Frontal cortex (tissue), 4 donors: Measurements from ENCODE around the gene GNE. TPM values are rescaled to one million over a fixed set of nuclear protein-coding genes. Genes with fewer than 3 reads are reported as not detected.
"Not testable (repeated sequence)": the region's sequence is repeated elsewhere in the genome, so short reads cannot be mapped to it uniquely, and the experiment has no call there.

Source experiments
- DNase-seq, 2 donors: peaks; one replicate each; pipeline ENCODE4 v3.0.0; 2012; ENCODE audit warnings: low spot score in 2 of 2
- FAIRE-seq: peaks from 2 replicates; lab custom pipeline; 2012; peaks lifted over from hg19 to GRCh38; lab: Jason Lieb, UNC
- total RNA-seq: library from RNA; depleted of rRNA; stranded (reverse); fragments of >200 nt; gene quantifications from one replicate; pipeline ENCODE4 v1.2.3, GENCODE V29; 2014
- donor health status: control.
- donor health status: control.
- donor health status: control.

Gene GNE
- total RNA-seq, 1 donor from 2014 or later, result 45.2 TPM

- DNase-seq (no peak), FAIRE-seq (no peak)
Observed at GRCh38 chr9:36276254-36276653, 18.0 kb upstream of the GNE start.

DNA sequence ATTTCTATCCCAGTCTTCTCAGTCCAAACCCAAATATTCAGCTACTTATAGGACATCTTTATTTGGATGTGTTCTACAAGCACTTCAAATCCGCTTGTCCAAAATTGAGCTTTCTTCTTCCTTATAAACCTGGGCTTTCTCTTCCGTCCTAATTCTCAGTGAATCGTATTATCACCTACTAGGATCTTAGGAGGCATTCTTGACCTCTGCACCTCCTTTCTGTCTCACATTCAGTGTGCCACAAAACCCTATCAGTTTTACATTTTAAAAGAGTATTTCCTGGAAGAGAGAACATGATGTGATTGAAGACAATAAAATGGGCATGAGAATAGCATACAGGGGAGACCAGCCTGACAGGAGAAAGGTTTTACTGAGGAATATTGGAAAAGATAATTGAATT lies 16.8 kb upstream of the GNE start:
- DNase-seq (no peak), FAIRE-seq (no peak)

DNA sequence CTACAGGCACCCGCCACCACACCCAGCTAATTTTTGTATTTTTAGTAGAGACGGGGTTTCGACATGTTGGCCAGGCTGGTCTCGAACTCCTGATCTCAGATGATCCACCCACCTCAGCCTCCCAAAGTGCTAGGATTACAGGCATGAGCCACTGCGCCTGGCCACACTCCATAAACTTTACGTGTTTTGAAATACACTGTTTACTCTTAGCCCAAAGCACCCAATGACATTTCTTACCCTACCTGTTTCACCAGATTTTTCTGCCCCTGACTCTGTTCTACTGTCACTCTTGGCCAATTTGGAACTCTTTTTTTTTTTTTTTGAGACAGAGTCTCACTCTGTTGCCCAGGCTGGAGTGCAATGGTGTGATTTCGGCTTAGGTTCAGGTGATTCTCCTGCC lies 15.1 kb upstream of the GNE start:
- not testable (repeated sequence) for DNase-seq, FAIRE-seq

- no peak for FAIRE-seq
- no peak for DNase-seq
Observed at GRCh38 chr9:36268007-36268427, 9.8 kb upstream of the GNE start.

DNA sequence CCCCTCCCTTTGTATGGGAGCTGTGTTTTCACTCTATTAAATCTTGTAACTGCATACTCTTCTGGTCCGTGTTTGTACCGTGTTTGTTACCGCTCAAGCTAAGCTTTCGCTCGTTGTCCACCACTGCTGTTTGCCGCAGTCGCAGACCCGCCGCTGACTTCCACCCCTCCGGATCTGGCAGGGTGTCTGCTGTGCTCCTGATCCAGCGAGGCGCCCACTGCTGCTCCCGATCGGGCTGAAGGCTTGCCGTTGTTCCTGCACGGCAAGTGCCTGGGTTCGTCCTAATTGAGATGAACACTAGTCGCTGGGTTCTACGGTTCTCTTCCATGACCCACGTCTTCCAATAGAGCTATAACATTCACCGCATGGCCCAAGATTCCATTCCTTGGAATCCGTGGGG lies 6.6 kb upstream of the GNE start:
- no peak for FAIRE-seq
- DNase-seq, result no peak

GRCh38 chr9:36263683-36264082 lies 5.4 kb upstream of the GNE start:
- DNase-seq (no peak), FAIRE-seq (no peak)

GRCh38 chr9:36258996-36259533 lies 817 bp upstream of the GNE start:
- DNase-seq (no peak), FAIRE-seq (no peak)

GRCh38 chr9:36251428-36251827 lies 6.8 kb downstream of the GNE start:
- FAIRE-seq, result no peak

DNA sequence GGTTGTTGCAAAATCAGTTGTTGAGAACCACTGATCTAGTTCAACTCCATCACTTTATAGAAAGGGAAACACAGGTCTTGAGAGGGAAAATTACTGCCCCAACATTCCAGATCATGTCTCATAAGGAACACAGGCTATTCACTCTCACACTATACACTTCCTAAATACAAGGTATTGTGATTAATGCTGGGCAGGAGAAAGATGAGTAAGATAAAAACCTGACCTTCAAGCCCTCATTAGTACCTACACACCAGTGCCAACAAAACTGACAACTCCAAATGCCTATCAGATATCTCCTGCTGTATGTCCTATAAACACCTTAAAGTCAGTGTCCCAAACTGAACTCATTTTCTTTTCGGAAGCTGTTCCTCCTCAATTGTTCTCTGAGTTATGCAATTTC lies 8.2 kb downstream of the GNE start:
- DNase-seq, result no peak
- FAIRE-seq, result no peak

More at GRCh38 chr9:36251428-36251827, 6.8 kb downstream of the GNE start:
- DNase-seq, result no peak

GRCh38 chr9:36249189-36249588 lies 9.1 kb downstream of the GNE start:
- DNase-seq (no peak), FAIRE-seq (no peak)

DNA sequence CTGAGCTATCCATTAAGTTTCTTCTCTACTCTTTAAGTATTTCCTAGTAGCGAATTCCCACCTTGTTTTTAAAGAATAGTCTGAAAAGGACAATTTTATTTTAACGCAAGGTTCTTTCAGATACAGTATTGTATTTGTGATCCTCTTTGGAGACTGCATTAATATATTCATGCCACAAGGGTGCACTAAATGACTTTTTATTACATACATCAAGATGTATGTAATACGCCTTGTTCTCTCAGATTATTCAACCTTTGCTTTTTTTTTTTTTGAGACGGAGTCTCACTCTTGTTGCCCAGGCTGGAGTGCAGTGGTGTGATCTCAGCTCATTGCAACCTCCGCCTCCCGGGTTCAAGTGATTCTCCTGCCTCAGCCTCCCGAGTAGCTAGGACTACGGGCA lies 10.2 kb downstream of the GNE start:
- DNase-seq, result not testable (repeated sequence)
- FAIRE-seq, result peak; percentile 44

GRCh38 chr9:36247356-36247755 lies 10.9 kb downstream of the GNE start:
- FAIRE-seq (no peak), DNase-seq (no peak)

DNA sequence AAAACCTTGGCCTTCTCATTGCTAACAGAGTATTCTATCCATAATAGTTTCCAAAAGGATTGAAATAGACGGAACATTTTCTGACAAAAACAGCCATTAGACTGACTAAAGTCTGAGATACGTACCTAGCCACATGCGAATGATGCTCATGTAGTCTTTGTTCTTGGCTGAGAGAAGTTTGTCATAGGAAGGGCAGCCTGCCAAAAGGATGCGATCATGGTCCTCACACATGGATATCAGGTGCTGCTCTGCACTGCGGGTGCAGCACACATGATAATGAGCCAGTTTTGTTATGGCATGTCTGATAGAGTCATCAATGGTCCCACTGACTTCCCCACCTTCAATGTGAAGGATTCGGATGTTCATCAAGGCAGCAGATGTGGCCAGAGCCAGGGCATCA lies 12.3 kb downstream of the GNE start:
- FAIRE-seq (no peak), DNase-seq (no peak)

GRCh38 chr9:36239675-36240074 lies 18.6 kb downstream of the GNE start:
- DNase-seq, FAIRE-seq: not testable (repeated sequence)

- FAIRE-seq, DNase-seq: not testable (repeated sequence)
Observed at GRCh38 chr9:36239205-36239604, 19.0 kb downstream of the GNE start.

DNA sequence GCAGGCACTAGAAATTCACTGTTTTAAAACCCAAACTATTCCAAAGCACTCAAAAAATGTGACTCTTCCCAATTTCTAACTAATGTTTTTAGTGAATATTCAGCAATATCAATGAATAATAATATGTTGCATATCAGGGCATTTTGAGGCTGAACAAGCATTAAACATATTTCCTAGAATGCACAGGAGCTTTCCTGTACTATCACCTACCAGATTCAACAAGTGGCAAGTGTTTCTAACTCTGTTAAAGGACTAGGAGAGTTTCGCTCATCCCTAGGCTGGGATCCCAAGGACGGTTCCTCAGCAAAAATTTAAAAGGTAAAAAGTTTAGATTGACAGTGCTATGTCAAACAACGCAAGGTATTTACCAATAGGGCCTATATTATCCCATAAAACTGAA lies 21.0 kb downstream of the GNE start:
- DNase-seq, result no peak
- FAIRE-seq, result no peak

DNA sequence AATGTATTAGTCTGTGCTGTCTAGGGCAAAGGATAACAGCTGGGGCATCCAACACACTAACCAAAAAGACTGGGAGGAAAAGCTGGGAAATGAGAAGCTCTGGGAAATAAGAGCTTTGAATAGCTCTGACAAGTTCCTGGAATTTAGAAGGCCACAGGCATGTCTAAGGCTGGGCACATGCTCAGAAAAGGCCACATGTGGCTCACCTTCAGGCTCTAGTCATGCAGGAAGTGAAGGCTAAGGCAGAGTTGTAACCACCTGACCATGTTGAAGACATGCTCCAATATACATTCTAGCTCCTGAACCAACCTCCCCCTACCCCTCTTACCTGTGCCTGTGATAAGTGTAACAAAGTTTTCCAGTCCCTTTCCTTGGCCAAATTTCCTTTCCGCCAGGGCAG lies 35.8 kb downstream of the GNE start:
- DNase-seq (no peak), FAIRE-seq (no peak)

GRCh38 chr9:36221667-36222066 lies 36.6 kb downstream of the GNE start:
- FAIRE-seq (no peak), DNase-seq (no peak)

DNA sequence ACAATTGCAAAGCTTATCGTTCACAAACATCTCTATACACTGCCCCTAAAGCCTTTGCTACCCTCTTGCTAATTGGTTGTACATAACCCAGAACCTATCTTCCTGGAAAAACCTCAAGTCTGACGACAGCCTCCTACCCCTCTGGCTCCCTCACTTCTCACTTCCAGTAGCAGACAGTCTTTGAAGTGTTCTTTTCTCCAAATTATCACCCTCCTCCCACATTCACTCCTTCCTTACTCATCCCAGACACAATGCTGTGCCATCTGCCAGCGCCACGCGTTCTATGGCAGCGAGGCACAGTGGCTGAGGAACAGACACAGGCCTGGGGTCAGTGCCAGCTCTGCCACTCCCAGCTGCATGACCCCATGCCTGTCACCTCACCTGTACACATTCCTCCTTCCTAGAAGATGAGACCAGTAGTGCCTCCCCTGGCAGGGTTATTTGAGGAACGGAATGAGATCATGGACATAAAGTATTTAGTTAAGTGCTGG lies 39.8 kb downstream of the GNE start:
- DNase-seq (no peak), FAIRE-seq (no peak)

DNA sequence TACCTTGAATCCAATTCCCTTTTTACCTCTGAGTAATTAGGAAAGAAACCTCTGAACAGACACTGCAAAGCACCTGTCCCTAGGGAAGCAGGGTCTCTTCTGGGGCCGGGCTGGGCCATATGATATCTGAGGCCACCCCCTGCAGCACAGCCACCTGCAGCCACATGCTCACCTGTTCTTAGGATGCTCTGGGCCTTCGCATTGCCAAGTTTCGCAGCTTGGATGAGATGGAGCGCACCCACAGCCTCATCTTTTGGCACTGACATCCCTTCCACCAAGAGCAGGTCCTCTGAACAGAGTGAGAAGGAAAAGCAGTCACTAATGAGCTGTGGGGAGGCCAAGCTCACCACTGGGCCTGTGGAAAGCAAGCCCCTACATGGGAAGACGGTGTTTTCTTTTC lies 40.2 kb downstream of the GNE start:
- FAIRE-seq (no peak), DNase-seq (no peak)

- FAIRE-seq (no peak), DNase-seq (no peak)
Observed at GRCh38 chr9:36217256-36217968, 40.8 kb downstream of the GNE start.

- DNase-seq (no peak), FAIRE-seq (no peak)
Observed at GRCh38 chr9:36214571-36214970, 43.7 kb downstream of the GNE start.
